ENCODE measurements around the gene MICAL3. TPM values are rescaled to one million over a fixed set of nuclear protein-coding genes. Genes with fewer than 3 reads are reported as not detected.

MICAL3 gene
- total RNA-seq, 1 donor from 2014 or later, result 33.6 TPM

DNA sequence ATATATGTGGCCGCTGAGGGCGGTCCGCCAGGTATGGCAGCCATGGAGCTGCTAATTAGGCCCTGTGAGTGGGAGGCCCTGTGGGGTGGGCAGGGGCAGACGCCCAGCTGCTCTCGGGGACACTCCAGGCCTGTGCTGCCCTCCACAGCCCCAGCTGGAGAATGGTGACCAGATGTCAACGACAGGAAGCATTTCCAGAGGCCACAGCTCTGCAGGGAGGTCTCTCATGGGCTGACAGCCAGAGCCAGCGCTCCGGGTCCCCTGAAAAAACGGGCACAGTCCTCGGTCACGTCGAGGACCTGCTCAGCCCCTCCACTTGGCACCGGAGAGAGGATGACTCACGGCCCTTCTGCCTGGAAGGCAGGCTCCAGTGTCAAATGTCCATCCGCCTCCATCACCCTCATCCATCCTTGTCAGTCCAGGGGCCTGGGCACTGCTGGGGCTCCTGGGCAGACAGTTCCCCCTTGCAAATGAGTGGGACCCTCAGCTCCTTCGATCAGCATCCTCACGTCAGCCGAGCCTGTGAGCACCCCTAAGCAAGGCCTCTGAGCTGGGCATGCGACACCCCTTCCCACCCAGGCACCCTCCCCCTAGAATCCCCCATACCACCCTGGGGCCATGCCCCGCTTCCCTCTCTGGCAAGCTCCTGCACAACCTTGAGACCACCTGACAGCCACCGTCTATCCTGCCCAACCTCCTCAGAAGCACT, 252.0 kb downstream of the MICAL3 start:
- Mint-ChIP-seq H3K4me1 (peaks cover 37% of the 10 kb centered on the region), H3K27ac (peak overlapping the region; percentile 89), H3K36me3 (no peaks in the 10 kb centered on the region), H3K9me3 (no peaks in the 10 kb centered on the region), H3K27me3 (ENCODE audit: insufficient read depth, low read depth) (peaks cover 7% of the 10 kb centered on the region), H3K4me3 (peak overlapping the region; percentile 87)
- no peaks in the 10 kb centered on the region for H3K27me3 ChIP-seq
- H3K36me3 ChIP-seq, result no peaks in the 10 kb centered on the region
- peaks cover 8% of the 10 kb centered on the region for H3K79me2 ChIP-seq (ENCODE audit: low read depth)
- no peak for TF ChIP-seq EZH2phosphoT487 (IDR thresholded peaks at IDR 0.05)
- no peak for TF ChIP-seq EZH2 (IDR thresholded peaks at IDR 0.05)
- TF ChIP-seq, protein P1, sequence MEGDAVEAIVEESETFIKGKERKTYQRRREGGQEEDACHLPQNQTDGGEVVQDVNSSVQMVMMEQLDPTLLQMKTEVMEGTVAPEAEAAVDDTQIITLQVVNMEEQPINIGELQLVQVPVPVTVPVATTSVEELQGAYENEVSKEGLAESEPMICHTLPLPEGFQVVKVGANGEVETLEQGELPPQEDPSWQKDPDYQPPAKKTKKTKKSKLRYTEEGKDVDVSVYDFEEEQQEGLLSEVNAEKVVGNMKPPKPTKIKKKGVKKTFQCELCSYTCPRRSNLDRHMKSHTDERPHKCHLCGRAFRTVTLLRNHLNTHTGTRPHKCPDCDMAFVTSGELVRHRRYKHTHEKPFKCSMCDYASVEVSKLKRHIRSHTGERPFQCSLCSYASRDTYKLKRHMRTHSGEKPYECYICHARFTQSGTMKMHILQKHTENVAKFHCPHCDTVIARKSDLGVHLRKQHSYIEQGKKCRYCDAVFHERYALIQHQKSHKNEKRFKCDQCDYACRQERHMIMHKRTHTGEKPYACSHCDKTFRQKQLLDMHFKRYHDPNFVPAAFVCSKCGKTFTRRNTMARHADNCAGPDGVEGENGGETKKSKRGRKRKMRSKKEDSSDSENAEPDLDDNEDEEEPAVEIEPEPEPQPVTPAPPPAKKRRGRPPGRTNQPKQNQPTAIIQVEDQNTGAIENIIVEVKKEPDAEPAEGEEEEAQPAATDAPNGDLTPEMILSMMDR (IDR thresholded peaks at IDR 0.05), result no peak
- H3K9ac ChIP-seq, result no peak overlapping the region
- no peak overlapping the region for H3K27ac ChIP-seq
- no peaks in the 10 kb centered on the region for H3K9me3 ChIP-seq (ENCODE audit: low read depth)
- H3K4me3 ChIP-seq, result peak overlapping the region; percentile 76
- peaks cover 19% of the 10 kb centered on the region for H3K4me1 ChIP-seq
- no peaks in the 10 kb centered on the region for H4K20me1 ChIP-seq (ENCODE audit: low read depth)
- H3F3A ChIP-seq (ENCODE audit: low read depth), result peaks cover 14% of the 10 kb centered on the region
- H2AFZ ChIP-seq (replicated peaks), result no peak overlapping the region
- no peak for DNase-seq (ENCODE audit: low spot score)
- peak overlapping the region; percentile 89 for H3K4me2 ChIP-seq

DNA sequence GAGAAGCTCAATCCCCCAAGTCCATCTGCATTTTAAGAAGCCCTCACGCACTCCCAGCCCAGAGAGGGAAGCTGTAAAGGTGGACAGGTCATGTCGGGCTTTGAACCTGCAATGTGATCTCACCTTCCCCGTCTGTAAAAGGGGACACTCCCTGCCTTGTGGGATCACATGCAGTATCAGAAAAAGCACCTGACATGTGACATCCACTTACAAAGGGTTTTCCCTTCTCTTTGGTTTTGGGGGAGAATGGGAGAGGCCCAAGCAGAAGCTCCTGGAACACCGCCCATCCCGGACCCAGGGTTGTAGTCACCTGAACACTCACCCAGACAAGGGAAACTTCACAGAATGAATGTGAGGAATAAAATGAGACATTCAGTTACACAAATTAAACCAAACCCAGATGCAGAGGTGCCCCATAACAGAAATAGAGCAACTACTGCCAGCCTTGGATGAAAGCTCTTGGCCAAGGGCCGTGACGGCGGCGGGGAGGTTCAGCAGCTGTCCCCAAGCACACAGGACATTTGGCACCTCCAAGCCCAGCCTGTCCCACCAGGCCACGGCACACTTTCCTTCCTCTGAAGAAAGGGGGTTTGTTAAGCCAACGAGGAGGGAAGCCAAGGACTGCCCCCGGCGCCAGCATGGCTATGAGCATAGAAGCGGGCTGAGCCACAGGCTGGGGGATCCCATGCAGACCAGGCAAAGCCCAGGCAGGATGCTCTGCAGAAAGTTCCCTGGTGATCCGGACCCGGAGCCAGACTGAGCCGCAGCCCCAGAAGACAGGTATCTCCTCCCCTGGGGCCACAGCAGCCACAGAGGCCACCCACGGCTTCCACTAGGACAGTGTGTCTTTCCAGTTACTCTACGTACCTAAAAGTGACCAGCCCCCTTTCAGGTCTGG, 253.9 kb downstream of the MICAL3 start:
- peak overlapping the region; percentile 11 for H3K27ac Mint-ChIP-seq
- no peaks in the 10 kb centered on the region for H3K36me3 Mint-ChIP-seq
- H3K9me3 Mint-ChIP-seq, result no peaks in the 10 kb centered on the region
- no peak overlapping the region for H3K4me3 ChIP-seq
- H3K79me2 ChIP-seq (ENCODE audit: low read depth), result peaks cover 8% of the 10 kb centered on the region
- peaks cover 10% of the 10 kb centered on the region for H3F3A ChIP-seq (ENCODE audit: low read depth)
- peaks cover 27% of the 10 kb centered on the region for H3K4me1 Mint-ChIP-seq
- no peak for DNase-seq (ENCODE audit: low spot score)
- no peaks in the 10 kb centered on the region for H3K27me3 ChIP-seq
- H3K4me2 ChIP-seq, result no peak overlapping the region
- no peak overlapping the region for H2AFZ ChIP-seq (replicated peaks)
- H3K36me3 ChIP-seq, result no peaks in the 10 kb centered on the region
- H3K27me3 Mint-ChIP-seq (ENCODE audit: insufficient read depth, low read depth), result peaks cover 6% of the 10 kb centered on the region
- H3K27ac ChIP-seq, result no peak overlapping the region
- TF ChIP-seq EZH2 (IDR thresholded peaks at IDR 0.05), result no peak
- TF ChIP-seq, protein P1 (IDR thresholded peaks at IDR 0.05), result no peak
- no peak for TF ChIP-seq EZH2phosphoT487 (IDR thresholded peaks at IDR 0.05)
- H3K4me3 Mint-ChIP-seq, result no peak overlapping the region
- peaks cover 19% of the 10 kb centered on the region for H3K4me1 ChIP-seq
- no peaks in the 10 kb centered on the region for H3K9me3 ChIP-seq (ENCODE audit: low read depth)
- H4K20me1 ChIP-seq (ENCODE audit: low read depth), result no peaks in the 10 kb centered on the region
- no peak overlapping the region for H3K9ac ChIP-seq

DNA sequence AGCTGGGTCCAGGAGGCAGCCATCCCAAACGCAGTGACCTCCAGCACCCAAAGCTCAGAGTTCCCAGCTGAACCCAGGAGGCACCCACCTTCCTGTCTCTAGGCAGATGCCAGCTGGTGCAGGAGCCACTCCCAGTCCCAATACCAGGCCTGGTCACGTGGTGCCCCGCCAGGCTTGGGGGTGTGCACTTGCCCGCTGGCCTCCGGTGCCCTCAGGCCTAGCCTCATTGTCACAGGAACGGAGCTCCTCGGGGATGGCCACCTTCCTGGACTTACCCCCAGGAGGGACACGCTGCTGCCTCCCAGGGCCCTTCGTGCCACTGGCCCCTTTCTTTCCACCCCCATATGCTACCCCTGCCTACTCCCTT, 254.7 kb downstream of the MICAL3 start:
- Histone ChIP-seq H3K79me2 (ENCODE audit: low read depth) (peaks cover 8% of the 10 kb centered on the region), H3K4me3 (no peak overlapping the region), H3K4me1 (peaks cover 11% of the 10 kb centered on the region), H3K27ac (no peak overlapping the region), H3K4me2 (no peak overlapping the region), H3K36me3 (no peaks in the 10 kb centered on the region), H4K20me1 (ENCODE audit: low read depth) (no peaks in the 10 kb centered on the region), H3F3A (ENCODE audit: low read depth) (peaks cover 3% of the 10 kb centered on the region), H3K9me3 (ENCODE audit: low read depth) (no peaks in the 10 kb centered on the region), H3K27me3 (no peaks in the 10 kb centered on the region), H3K9ac (no peak overlapping the region), H2AFZ (replicated peaks) (no peak overlapping the region)
- no peak overlapping the region for H3K4me3 Mint-ChIP-seq
- no peak for DNase-seq (ENCODE audit: low spot score)
- peaks cover 6% of the 10 kb centered on the region for H3K27me3 Mint-ChIP-seq (ENCODE audit: insufficient read depth, low read depth)
- peaks cover 22% of the 10 kb centered on the region for H3K4me1 Mint-ChIP-seq
- no peaks in the 10 kb centered on the region for H3K9me3 Mint-ChIP-seq
- no peaks in the 10 kb centered on the region for H3K36me3 Mint-ChIP-seq
- no peak overlapping the region for H3K27ac Mint-ChIP-seq
- TF ChIP-seq EZH2 (IDR thresholded peaks at IDR 0.05) (no peak), EZH2phosphoT487 (IDR thresholded peaks at IDR 0.05) (no peak)
- TF ChIP-seq, protein P1 (IDR thresholded peaks at IDR 0.05), result no peak

Measured in neural progenitor cell (in vitro differentiated cells).